Activated T-cell treated with anti-CD3 and anti-CD28 coated beads, Interleukin-2, amount 50 U/mL, for 48 hours (primary cell): ENCODE data around the gene DNAJC13.
A peak's percentile ranks its signal among the peaks of the same experiment; 100 is the strongest.
"Not testable (repeated sequence)": the region's sequence is repeated elsewhere in the genome, so short reads cannot be mapped to it uniquely, and the experiment has no call there.

ENCODE experiments used
- DNase-seq, 2 experiments: peaks; one replicate each; pipeline ENCODE4 v3.0.0-alpha.2; 2020

The DNAJC13 gene

GRCh38 chr3:132416807-132417694, at the start of gene DNAJC13:
DNAJC13 (plus strand) TSS chr3:132417502; CDS start chr3:132434551, 17,049 bp downstream.
- peak; percentile 92 to 93 for DNase-seq

GRCh38 chr3:132368515-132368914, 48.8 kb upstream of the DNAJC13 start:
- no peak for DNase-seq

- DNase-seq, result no peak
Measured at GRCh38 chr3:132368962-132369361, 48.3 kb upstream of the DNAJC13 start.

- not testable (repeated sequence) for DNase-seq
Measured at GRCh38 chr3:132376945-132377354, 40.4 kb upstream of the DNAJC13 start.

- DNase-seq, result no peak
Measured at GRCh38 chr3:132378048-132378762, 39.1 kb upstream of the DNAJC13 start.

GRCh38 chr3:132378846-132379245, 38.5 kb upstream of the DNAJC13 start:
- DNase-seq, result no peak

- DNase-seq, result no peak
Measured at GRCh38 chr3:132380920-132381319, 36.4 kb upstream of the DNAJC13 start.

GRCh38 chr3:132381348-132381944, 35.9 kb upstream of the DNAJC13 start:
- no peak for DNase-seq

- no peak for DNase-seq
Measured at GRCh38 chr3:132382267-132382666, 35.0 kb upstream of the DNAJC13 start.

GRCh38 chr3:132382688-132383194, 34.6 kb upstream of the DNAJC13 start:
- no peak for DNase-seq

- no peak for DNase-seq
Measured at GRCh38 chr3:132386259-132386658, 31.0 kb upstream of the DNAJC13 start.

GRCh38 chr3:132392675-132393074, 24.6 kb upstream of the DNAJC13 start:
- not testable (repeated sequence) for DNase-seq

GRCh38 chr3:132394320-132394719, 23.0 kb upstream of the DNAJC13 start:
- no peak for DNase-seq

GRCh38 chr3:132395126-132395525, 22.2 kb upstream of the DNAJC13 start:
- no peak for DNase-seq

- DNase-seq, result no peak
Measured at GRCh38 chr3:132396255-132396654, 21.0 kb upstream of the DNAJC13 start.

- DNase-seq, result not testable (repeated sequence)
Measured at GRCh38 chr3:132396776-132397175, 20.5 kb upstream of the DNAJC13 start.

GRCh38 chr3:132399054-132399929, 18.0 kb upstream of the DNAJC13 start:
- DNase-seq, result peak in 1 of 2 experiments; percentile 29

- no peak for DNase-seq
Measured at GRCh38 chr3:132401255-132401654, 16.0 kb upstream of the DNAJC13 start.

- DNase-seq, result no peak
Measured at GRCh38 chr3:132404276-132404675, 13.0 kb upstream of the DNAJC13 start.

- DNase-seq, result no peak
Measured at GRCh38 chr3:132405188-132405587, 12.1 kb upstream of the DNAJC13 start.

- no peak for DNase-seq
Measured at GRCh38 chr3:132405609-132406299, 11.5 kb upstream of the DNAJC13 start.

GRCh38 chr3:132406587-132406986, 10.7 kb upstream of the DNAJC13 start:
- no peak for DNase-seq
